Left cardiac atrium (tissue), 4 donors: ENCODE data around the gene SV2C. TPM values are rescaled to one million over a fixed set of nuclear protein-coding genes. Genes with fewer than 3 reads are reported as not detected.

Experiments used
- ATAC-seq, 2 donors: fragments of 200-7000 bp; cut with Tn5 transposase; one replicate each; pipeline ENCODE4 v1.9.1; 2020; ENCODE audit warnings: mild to moderate bottlenecking in 2 of 2, moderate library complexity in 2 of 2
- DNase-seq: peaks from one replicate; pipeline ENCODE4 v3.0.0-alpha.2; 2020
- intact Hi-C, 2 donors: fragments of 100-400 bp; cut with DNase I; formaldehyde crosslinking; loops; one replicate each; pipeline versions ENCODE4 v1.14.1 to v1.15.1; 2022 to 2023
- total RNA-seq, 2 donors: library from RNA; stranded (reverse); fragmentation: NEBNext Ultra II Directional; extraction: Animal tissue kit (Norgen Biotek cat#: 25700); gene quantifications; one replicate each; pipeline ENCODE4 v1.2.1, GENCODE V29; 2021
- donor health status: DM: no; HTN: yes; CAD: no.
- donor health status: DM: no; HTN: yes; CAD: no; lungs with severe emphysema.
- donor health status: DM: yes; HTN: yes; CAD: no.
- donor health status: Dilated cardiomyopathy.

Gene SV2C
- total RNA-seq, 2 donors from 2014 or later, result 0.06 TPM; not detected in 1

GRCh38 chr5:76193635-76194034 is 110.5 kb downstream of the SV2C start:
- ATAC-seq, result no peak

GRCh38 chr5:76194340-76194739 is 111.2 kb downstream of the SV2C start:
- DNase-seq, result no peak
- no peak for ATAC-seq
- intact Hi-C loops, result no loop called here

More at GRCh38 chr5:76193635-76194034, 110.5 kb downstream of the SV2C start:
- intact Hi-C loops, result no loop called here
- no peak for DNase-seq

- ATAC-seq, result no peak
- intact Hi-C loops, result no loop called here
- DNase-seq, result no peak
These were observed 113.3 kb downstream of the SV2C start for GRCh38 chr5:76196457-76196856.

GRCh38 chr5:76196886-76197489 is 113.8 kb downstream of the SV2C start:
- intact Hi-C loops, result no loop called here
- ATAC-seq, result no peak

GRCh38 chr5:76197726-76198125 is 114.5 kb downstream of the SV2C start:
- ATAC-seq, result no peak
- intact Hi-C loops, result no loop called here
- no peak for DNase-seq

More at GRCh38 chr5:76196886-76197489, 113.8 kb downstream of the SV2C start:
- no peak for DNase-seq

- DNase-seq (no peak), ATAC-seq (no peak)
- intact Hi-C loops, result no loop called here
These were observed 116.4 kb downstream of the SV2C start for GRCh38 chr5:76199336-76200318.

- ATAC-seq (no peak), DNase-seq (no peak)
- intact Hi-C loops, result no loop called here
These were observed 119.0 kb downstream of the SV2C start for GRCh38 chr5:76202182-76202581.

- ATAC-seq, result no peak
- no peak for DNase-seq
- intact Hi-C loops, result no loop called here
These were observed 121.0 kb downstream of the SV2C start for GRCh38 chr5:76204191-76204590.

- ATAC-seq, result no peak
- intact Hi-C loops, result no loop called here
- no peak for DNase-seq
These were observed 121.5 kb downstream of the SV2C start for GRCh38 chr5:76204713-76205112.

GRCh38 chr5:76207120-76207519 is 123.9 kb downstream of the SV2C start:
- no peak for DNase-seq
- intact Hi-C loops, result no loop called here
- ATAC-seq, result no peak

GRCh38 chr5:76209297-76209696 is 126.1 kb downstream of the SV2C start:
- ATAC-seq (no peak), DNase-seq (no peak)
- intact Hi-C loops, result no loop called here

GRCh38 chr5:76210946-76211345 is 127.8 kb downstream of the SV2C start:
- ATAC-seq, result no peak
- intact Hi-C loops, result no loop called here
- DNase-seq, result no peak

- DNase-seq (no peak), ATAC-seq (no peak)
- intact Hi-C loops, result no loop called here
These were observed 130.7 kb downstream of the SV2C start for GRCh38 chr5:76213858-76214257.

GRCh38 chr5:76216748-76217147 is 133.6 kb downstream of the SV2C start:
- intact Hi-C loops, result no loop called here
- no peak for ATAC-seq
- DNase-seq, result no peak

- DNase-seq (no peak), ATAC-seq (no peak)
- intact Hi-C loops, result no loop called here
These were observed 136.5 kb downstream of the SV2C start for GRCh38 chr5:76219636-76220035.

- intact Hi-C loops, result no loop called here
- DNase-seq (no peak), ATAC-seq (no peak)
These were observed 138.1 kb downstream of the SV2C start for GRCh38 chr5:76221311-76221710.

- ATAC-seq, result no peak
- intact Hi-C loops, result no loop called here
- no peak for DNase-seq
These were observed 139.1 kb downstream of the SV2C start for GRCh38 chr5:76222318-76222717.

GRCh38 chr5:76223696-76224095 is 140.5 kb downstream of the SV2C start:
- DNase-seq (no peak), ATAC-seq (no peak)
- intact Hi-C loops, result no loop called here

- no peak for DNase-seq
- intact Hi-C loops, result no loop called here
- ATAC-seq, result no peak
These were observed 141.7 kb downstream of the SV2C start for GRCh38 chr5:76224898-76225297.

GRCh38 chr5:76225336-76225735 is 142.2 kb downstream of the SV2C start:
- DNase-seq (no peak), ATAC-seq (no peak)
- intact Hi-C loops, result no loop called here

- DNase-seq (no peak), ATAC-seq (no peak)
- intact Hi-C loops, result no loop called here
These were observed 146.7 kb downstream of the SV2C start for GRCh38 chr5:76229900-76230299.
